ENCODE results near the gene LITAF. TPM values are rescaled to one million over a fixed set of nuclear protein-coding genes. Genes with fewer than 3 reads are reported as not detected.

Gene LITAF
- total and polyA plus RNA-seq, 2 experiments from 2014 or later: 83.2 to 150 TPM

DNA sequence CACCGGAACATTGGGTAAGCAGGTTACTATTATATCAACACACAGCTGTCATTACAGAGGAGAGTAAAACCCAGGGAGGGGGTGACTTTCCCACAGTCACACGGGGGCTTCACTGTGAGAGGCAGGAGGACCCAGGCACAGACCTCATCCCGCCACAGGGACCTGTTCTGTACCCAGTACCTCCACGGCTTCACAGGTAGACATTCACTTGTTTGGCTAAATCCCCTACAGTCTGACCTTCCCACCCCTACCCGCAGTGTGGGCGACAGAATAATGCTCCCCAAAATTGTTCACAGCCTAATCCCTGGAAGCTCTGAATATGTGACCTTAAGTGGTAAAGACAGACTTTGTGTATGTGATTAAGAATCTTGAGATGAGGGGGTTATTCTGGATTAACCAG lies 16.5 kb downstream of the LITAF start:
- Histone ChIP-seq H3K9me3 (ENCODE audit: low read depth) (no peaks in the 10 kb centered on the region), H3K4me3 (no peak overlapping the region), H3K27me3 (replicated peaks; ENCODE audit: insufficient read depth) (no peaks in the 10 kb centered on the region), H3K27ac (no peak overlapping the region), H3K9me2 (ENCODE audit: insufficient read depth) (no peaks in the 10 kb centered on the region), H3K36me3 (ENCODE audit: low read depth) (no peaks in the 10 kb centered on the region), H3K9ac (no peak overlapping the region), H3K4me2 (ENCODE audit: unreplicated experiment) (no peak overlapping the region), H4K20me1 (ENCODE audit: insufficient read depth) (peaks cover 11% of the 10 kb centered on the region; the same call in 1 of the 2 replicates), H3F3A (ENCODE audit: insufficient read depth) (no peaks in the 10 kb centered on the region), H3K4me1 (ENCODE audit: insufficient read depth) (no peaks in the 10 kb centered on the region), H3K79me2 (ENCODE audit: insufficient read depth) (peaks cover 99% of the 10 kb centered on the region), H2AFZ (no peak overlapping the region)
- no peak for TF ChIP-seq EZH2 (IDR thresholded peaks at IDR 0.05; ENCODE audit: insufficient read depth, poor library complexity, severe bottlenecking)
- TF ChIP-seq EZH2phosphoT487 (IDR thresholded peaks at IDR 0.05; ENCODE audit: insufficient read depth, low read depth): no peak
- 86 to 93% methylated on average over 6 of the region's 6 CpGs for WGBS, 2 experiments (ENCODE audit: low coverage in 1 of 2, low lambda C conversion rate in 2 of 2, missing lambda C conversion rate in 2 of 2)
- DNase-seq: no peak
- in situ Hi-C loops (cut with MboI): no loop called here

DNA sequence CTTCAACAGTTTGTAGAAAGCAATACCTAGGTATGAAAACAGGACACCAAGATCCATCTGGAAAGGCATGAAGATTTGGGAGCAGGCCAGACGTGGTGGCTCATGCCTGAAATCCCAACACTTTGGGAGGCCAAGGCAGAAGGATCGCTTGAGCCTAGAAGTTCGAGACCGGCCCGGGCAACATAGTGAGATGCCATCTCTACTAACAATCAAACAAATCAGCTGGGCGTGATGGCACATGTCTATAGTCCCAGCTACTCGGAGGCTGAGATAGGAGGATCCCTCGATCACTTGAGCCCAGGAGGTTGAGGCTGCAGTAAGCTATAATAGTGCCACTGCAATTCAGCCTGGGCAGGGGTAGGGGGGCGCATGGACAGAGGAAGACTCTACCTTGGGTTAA lies 20.3 kb downstream of the LITAF start:
- in situ Hi-C loops (cut with MboI): no loop called here
- Histone ChIP-seq H2AFZ (no peak overlapping the region), H3K27ac (no peak overlapping the region), H3K79me2 (ENCODE audit: insufficient read depth) (peaks cover 96% of the 10 kb centered on the region), H3K9ac (no peak overlapping the region), H3F3A (ENCODE audit: insufficient read depth) (no peaks in the 10 kb centered on the region), H3K36me3 (ENCODE audit: low read depth) (no peaks in the 10 kb centered on the region), H3K9me2 (ENCODE audit: insufficient read depth) (no peaks in the 10 kb centered on the region), H3K9me3 (ENCODE audit: low read depth) (no peaks in the 10 kb centered on the region), H3K4me3 (no peak overlapping the region), H3K27me3 (replicated peaks; ENCODE audit: insufficient read depth) (no peaks in the 10 kb centered on the region), H4K20me1 (ENCODE audit: insufficient read depth) (peaks cover 5% of the 10 kb centered on the region; the same call in 1 of the 2 replicates), H3K4me2 (ENCODE audit: unreplicated experiment) (no peak overlapping the region), H3K4me1 (ENCODE audit: insufficient read depth) (no peaks in the 10 kb centered on the region)
- 87 to 95% methylated on average over 9 of the region's 9 CpGs for WGBS, 2 experiments (ENCODE audit: low coverage in 1 of 2, low lambda C conversion rate in 2 of 2, missing lambda C conversion rate in 2 of 2)
- TF ChIP-seq EZH2 (IDR thresholded peaks at IDR 0.05; ENCODE audit: insufficient read depth, poor library complexity, severe bottlenecking): no peak
- DNase-seq: no peak

- WGBS, 2 experiments (ENCODE audit: low coverage in 1 of 2, low lambda C conversion rate in 2 of 2, missing lambda C conversion rate in 2 of 2): 95 to 97% methylated on average over 11 of the region's 11 CpGs
- no peak for DNase-seq
- Histone ChIP-seq H3F3A (ENCODE audit: insufficient read depth) (no peaks in the 10 kb centered on the region), H3K36me3 (ENCODE audit: low read depth) (no peaks in the 10 kb centered on the region), H3K4me1 (ENCODE audit: insufficient read depth) (no peaks in the 10 kb centered on the region), H3K79me2 (ENCODE audit: insufficient read depth) (peaks cover 96% of the 10 kb centered on the region), H2AFZ (no peak overlapping the region), H3K4me2 (ENCODE audit: unreplicated experiment) (no peak overlapping the region), H3K9me2 (ENCODE audit: insufficient read depth) (no peaks in the 10 kb centered on the region), H3K9ac (no peak overlapping the region), H3K27ac (no peak overlapping the region), H3K27me3 (replicated peaks; ENCODE audit: insufficient read depth) (no peaks in the 10 kb centered on the region), H3K4me3 (no peak overlapping the region), H3K9me3 (ENCODE audit: low read depth) (no peaks in the 10 kb centered on the region), H4K20me1 (ENCODE audit: insufficient read depth) (peaks cover 5% of the 10 kb centered on the region; the same call in 1 of the 2 replicates)
- in situ Hi-C loops (cut with MboI): no loop called here
- TF ChIP-seq EZH2 (IDR thresholded peaks at IDR 0.05; ENCODE audit: insufficient read depth, poor library complexity, severe bottlenecking) (no peak), EZH2phosphoT487 (IDR thresholded peaks at IDR 0.05; ENCODE audit: insufficient read depth, low read depth) (no peak)
Measured at GRCh38 chr16:11565665-11566064, 21.1 kb downstream of the LITAF start.

DNA sequence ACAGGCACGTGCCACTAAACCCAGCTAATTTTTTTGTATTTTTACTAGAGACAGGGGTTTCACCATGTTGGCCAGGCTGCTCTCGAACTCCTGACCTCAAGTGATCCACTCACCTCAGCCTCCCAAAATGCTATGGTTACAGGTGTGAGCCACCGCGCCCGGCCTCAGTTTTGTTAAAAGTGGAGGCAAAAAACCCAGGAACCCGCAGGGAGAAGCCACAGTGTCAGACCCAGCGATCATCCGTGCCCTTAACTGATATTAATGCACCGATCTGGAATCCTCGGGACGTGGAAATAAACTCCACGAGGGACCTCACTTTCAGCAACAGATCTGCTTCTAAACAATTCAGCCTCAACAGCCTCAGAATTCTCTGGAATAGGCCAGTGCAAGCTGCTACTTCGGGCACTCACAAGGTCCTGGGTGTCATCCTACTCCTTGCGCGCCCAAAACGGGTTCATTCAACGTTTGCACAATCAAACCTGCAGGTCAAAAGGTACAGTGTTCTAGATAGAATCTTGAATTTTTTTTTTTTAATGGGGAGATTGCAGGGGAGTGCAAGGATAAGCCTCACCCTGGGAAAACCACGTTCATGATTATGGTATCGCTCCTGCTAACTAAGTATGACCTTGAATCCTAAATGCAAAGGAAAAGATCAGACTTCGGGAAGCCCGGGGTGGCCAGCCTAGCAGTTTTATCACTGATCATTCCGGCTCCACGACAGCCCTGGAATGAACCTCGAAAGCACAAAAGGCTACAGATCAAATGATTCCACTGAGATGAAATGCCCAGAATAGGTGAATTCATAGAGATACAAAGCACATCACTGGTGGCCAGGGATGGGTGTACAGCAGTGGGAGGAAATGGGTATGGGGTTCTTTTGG lies 22.4 kb downstream of the LITAF start:
- Histone ChIP-seq H3K79me2 (ENCODE audit: insufficient read depth) (peaks cover 96% of the 10 kb centered on the region), H3K27me3 (replicated peaks; ENCODE audit: insufficient read depth) (no peaks in the 10 kb centered on the region), H4K20me1 (ENCODE audit: insufficient read depth) (no peaks in the 10 kb centered on the region; the same call in 1 of the 2 replicates), H3K9me3 (ENCODE audit: low read depth) (no peaks in the 10 kb centered on the region), H3K4me2 (ENCODE audit: unreplicated experiment) (no peak overlapping the region), H3F3A (ENCODE audit: insufficient read depth) (no peaks in the 10 kb centered on the region), H3K27ac (no peak overlapping the region), H3K9me2 (ENCODE audit: insufficient read depth) (no peaks in the 10 kb centered on the region), H3K9ac (no peak overlapping the region), H3K4me3 (no peak overlapping the region), H3K36me3 (ENCODE audit: low read depth) (no peaks in the 10 kb centered on the region), H2AFZ (no peak overlapping the region), H3K4me1 (ENCODE audit: insufficient read depth) (no peaks in the 10 kb centered on the region)
- DNase-seq: no peak
- in situ Hi-C loops (cut with MboI): no loop called here
- no peak for TF ChIP-seq EZH2 (IDR thresholded peaks at IDR 0.05; ENCODE audit: insufficient read depth, poor library complexity, severe bottlenecking)
- TF ChIP-seq EZH2phosphoT487 (IDR thresholded peaks at IDR 0.05; ENCODE audit: insufficient read depth, low read depth): no peak
- WGBS, 2 experiments (ENCODE audit: low coverage in 1 of 2, low lambda C conversion rate in 2 of 2, missing lambda C conversion rate in 2 of 2): 91 to 92% methylated on average over 24 of the region's 24 CpGs
